HUDEP-2 (cell line): ENCODE results near the gene STN1.

ENCODE experiments used
- DNase-seq, 76 experiments: peaks; one replicate each; lab custom pipeline; 2025; ENCODE audit not compliant: unreplicated experiment in 76 of 76; lab: John Stamatoyannopoulos, UW

Gene STN1

DNA sequence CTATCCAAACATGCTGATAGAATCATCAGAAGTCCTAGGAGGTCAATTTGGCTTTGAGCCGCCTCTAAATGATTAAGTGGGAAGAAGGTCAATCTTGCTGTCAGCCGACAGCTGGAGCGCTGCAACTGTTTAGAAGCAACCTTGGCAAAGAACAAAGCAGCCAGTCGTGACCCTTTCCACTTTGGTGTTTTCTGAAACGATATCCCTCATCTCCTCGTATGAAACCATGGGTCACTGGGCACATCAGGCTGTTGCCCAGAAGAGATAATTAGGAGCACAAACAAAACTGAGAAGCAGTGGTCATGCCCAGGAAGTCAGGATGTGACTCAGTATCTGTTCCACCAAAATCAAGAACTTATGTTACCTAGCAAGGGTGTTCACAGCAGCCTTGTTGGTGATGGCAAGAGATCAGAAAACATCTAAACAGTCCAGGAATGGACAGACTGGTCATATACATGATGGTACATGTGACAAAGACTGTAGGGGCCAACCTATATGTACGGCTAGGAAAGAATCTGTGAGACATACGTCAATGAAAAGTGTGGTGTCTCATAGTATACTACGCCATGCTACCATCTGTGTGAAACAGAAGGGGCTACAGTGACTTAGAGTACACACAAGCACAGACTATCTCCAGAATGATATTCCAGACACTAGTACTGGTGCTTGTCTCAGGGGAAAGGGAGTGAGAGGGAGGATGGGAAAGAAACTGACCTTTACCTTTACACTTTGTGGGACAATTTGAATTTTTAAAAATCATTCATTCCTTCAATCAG is 22.4 kb downstream of the STN1 start:
- no peak for DNase-seq

DNA sequence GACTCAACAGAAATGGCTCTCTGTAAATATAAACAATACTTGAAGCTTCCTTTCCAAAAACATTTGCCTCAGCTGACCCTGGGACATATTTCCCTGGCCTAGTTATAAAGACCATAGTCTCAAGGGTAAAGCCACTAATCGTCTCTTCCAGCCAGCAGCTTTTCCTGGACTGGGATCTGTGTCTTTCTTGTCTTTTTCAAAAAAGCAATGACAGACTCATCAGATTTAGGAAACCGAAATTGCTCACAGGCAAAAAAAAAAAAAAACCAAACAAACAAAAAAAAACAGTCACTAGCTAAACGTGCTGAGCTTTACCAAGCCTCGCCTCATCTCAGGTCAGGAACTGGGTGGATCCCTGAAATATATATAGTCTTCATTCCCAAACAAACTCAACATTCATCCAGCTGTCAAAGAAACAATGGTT is 23.5 kb downstream of the STN1 start:
- DNase-seq = no peak

DNA sequence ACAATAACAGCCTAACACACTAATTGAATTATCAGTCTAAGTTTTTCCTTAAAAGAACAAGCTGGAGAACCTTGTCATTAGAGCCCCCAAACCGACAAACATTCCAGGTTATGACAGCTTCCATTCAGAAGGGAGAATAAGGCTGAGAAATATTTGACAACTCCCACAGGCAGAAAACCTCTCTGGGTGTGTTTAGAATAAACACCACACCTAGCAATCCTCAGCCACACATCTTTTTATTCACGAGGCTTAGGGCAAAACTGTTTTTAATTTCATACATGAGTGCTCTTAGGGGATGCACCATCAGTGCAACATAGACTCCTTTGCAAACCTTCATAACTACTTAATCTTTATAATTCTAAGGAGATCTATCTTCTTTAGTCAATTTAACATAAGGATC is 24.2 kb downstream of the STN1 start:
- no peak for DNase-seq

DNA sequence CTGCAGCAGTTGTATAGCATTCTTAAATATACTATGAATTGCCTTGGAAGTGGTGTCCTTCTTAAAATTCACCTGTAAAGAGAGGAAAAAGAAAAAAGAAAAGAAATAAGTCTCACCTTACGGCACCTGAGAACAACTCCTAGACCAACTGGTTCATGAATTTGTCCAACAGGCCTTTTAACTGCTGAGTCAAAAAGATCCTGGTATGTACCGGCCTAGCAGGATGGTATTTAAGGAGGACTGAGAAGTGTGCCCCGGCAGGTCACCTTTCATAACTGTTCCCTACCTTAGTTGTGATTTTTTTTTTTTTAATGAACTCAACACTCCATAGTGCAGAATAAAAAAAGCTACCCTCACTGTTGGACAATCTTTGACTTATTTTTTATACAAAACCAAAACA is 25.8 kb downstream of the STN1 start:
- DNase-seq = no peak

DNA sequence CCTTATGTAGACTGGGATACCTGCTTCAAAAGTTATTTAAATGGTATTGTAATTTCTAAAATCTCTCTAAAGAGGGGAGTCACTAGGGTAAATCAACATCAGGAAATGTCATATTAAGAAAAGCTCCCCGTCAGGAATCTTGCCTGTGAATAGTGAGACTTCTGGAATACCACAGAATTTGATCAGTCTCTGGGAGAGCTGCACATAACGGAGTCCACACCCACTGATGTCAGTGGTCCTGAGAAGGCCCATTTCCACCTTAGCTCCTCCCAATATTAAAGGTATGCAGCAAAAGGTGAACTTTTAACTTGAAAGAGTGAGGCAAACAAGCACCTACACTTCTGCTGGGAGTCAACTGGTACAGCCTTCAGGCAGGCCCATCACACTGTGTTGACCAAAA is 27.3 kb downstream of the STN1 start:
- no peak for DNase-seq

DNA sequence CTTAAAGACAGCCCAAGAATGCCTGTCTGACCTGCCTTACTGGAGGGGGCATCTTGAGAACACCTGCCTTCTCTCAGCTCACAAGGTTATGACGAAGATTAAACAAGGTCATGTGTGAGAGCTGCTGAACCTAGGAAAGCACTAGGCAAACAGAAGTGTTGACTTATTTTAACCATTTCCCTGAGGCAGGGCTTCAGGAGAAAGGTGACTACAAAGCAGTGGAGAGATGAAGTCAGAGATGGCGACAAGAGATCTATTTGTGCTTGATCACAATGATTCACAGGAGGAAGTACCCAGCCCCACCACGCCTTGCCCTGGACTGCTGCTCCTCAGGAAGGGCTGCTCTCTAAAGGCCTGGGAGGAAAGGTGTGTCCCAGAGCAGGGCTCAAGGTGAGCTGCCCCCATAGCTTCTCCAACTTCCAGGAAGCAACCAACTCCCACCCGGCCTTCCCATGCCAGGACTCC is 27.8 kb downstream of the STN1 start:
- DNase-seq = no peak

DNA sequence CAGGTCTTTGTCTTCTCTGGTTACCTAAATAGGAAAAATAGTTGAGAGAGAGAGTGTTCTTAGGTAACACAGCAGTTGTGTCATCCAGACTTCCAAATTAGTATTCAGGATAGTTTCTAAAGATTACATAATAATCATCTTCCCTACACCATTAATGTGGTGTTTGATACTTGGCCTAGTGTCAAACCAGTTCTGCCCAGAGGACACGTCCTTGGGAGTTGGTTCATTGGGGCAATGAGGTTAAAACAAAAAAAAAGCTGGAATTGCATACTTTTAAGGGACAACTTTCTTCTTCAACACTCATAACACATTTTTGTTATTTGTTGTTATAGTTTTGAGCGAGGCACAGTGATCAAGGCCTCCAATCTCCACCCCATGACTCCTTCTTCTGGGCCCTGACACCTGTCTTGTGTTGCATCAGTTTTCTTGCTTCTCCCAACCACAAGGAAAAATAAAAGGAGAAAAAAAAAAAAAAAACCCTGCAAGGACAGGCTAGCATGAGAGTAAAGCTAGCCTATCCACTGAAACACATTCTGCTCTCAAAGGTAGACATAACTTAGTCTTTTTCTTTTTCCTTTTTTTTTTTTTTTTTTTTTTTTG is 28.8 kb downstream of the STN1 start:
- DNase-seq = no peak

DNA sequence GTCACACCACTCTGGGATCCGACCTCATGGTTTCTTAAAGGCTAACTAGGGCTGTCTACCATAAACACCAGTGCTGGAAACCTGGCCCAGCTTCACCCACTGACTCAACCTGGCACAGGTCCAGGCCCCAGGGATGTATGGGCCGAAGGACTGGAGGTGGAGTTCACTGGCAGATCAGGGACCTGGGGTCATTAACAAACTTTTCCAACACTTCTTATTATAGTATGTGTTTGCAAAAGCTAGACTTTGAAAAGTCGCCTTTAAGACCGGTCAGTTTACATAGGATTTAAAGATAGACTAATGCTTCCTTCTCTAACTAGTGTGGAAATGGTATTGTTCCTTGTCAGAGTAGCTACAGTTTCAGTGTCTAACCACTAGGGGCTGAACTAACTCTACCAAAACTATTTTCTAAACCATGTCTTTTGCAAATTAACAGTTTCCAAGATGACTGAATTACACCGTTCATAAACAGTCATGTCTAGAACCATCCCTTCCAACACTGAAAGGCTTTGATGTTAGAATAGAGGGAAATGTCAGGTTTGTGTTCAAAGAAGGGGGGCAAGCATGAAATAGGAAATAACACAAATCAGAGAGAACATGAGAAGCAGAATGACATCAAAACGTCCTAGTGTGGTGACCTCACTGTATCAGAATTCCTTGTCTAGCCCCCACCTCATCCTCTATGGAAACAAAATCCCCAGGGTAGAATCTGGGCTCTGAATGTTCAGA is 29.7 kb downstream of the STN1 start:
- peak in 52 of 76 experiments; percentile 3 to 66 (median 36) for DNase-seq

DNA sequence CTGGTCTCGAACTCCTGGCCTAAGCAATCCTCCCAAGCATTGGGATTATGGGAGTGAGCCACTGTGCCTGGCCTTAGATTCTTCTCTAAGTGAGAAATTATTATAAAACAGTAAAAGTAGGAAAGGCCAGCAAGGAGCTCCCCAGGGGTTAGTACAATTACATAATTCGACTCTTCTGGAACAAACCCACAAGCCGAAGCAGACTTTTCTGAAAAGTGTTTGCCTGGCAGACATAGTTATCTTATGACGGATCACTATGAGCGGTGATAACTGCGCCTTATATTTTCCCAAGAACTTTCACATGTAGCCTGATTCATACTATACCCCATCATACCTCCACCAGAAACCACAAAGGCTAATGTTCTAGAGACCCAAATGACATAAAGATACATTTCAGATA is 32.4 kb downstream of the STN1 start:
- DNase-seq = no peak

DNA sequence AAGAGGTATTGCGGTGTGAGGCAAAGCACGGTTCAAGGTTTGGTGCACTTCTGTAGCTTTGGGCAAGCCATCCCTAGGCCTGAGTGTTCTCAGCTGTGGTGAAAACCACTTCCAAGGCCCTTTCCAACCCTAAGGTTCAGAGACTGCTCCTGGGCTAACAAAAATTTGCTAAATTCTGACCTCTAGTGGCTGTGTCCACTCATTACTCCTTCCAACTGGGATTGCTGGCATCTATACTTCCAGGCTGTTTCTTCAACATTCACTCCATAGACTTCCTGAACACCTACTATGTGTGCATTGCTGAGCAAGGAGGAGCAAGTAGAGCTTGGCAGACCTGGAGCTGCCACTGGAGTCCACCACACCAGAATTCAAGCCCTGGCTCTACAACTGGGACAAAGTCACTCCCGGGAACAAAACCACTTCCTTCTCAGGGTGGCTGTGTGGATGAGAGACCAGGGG is 33.3 kb downstream of the STN1 start:
- DNase-seq = peak in 29 of 76 experiments; percentile 4 to 61 (median 31)

DNA sequence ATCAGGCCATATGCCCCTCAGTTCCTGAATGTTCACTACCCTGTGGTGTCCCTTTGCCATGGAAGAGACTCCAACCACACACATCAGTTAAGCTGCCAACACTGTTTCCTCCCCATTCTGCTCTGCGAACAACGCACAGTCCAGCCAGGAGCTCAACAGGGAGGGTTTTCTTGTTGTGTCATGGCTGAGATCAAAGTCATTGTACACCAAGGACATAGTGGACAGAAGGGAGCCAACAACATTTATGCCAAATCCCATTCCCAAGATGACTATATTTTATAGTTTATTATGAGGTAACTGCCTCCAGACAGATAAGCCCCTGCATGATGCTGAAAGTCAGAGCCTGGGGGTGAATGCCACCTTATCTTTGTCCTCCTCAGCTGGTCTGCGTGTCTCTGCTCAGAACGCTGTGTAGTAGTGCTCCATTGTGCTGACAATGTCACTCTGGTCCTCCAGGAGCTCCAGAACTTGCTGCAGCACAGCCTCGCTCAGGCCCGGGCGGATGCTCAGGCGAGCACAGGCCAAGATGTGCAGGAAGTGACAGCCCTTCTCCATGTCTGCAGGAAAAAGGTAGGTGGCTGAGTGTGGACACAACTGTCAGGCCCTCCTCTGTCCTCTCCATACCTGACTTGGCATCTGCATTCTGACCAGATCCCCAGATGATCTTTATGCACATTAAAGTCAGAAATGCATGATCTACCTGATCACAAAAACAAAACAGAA is 35.5 kb downstream of the STN1 start:
- DNase-seq = no peak

DNA sequence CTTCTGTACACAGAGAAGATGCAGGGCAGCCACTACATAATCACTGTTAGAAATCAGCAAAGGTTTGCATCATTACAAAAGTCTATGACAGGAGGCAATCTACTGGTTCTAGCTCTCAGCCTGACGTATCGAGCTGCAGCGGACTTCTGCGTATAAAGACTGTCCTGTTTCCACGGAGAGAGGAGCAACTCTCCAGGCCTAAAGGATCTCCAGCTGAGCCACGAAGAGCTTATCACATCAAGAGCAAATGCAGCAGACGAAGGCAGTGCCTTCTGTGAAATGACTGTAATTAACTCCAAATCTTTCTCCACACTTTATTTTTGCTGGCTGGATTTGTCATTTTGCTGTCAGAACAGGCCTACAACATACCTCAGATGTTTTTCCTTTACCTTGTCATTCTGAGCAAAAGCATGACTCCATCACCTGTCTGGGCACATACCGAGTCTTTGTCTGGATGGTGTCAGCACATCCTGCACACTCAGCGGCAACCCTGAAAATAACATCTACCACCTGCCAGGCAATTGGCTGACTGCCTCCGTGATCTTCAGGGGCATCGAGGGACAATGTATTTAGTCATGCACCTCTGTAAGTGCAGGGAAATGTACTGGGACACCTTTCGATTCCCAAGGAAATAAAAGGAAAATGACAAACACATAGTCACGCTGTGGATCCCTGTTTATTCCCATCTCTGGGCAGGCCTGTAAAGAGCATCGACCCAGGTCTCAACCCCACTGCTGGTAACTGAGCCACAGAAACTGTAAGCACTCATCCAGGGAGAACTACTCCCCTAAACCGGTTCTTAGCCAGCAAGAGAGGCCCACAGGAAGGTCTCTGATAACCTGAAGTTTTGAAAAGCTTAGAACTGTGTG is 36.3 kb downstream of the STN1 start:
- DNase-seq = no peak

DNA sequence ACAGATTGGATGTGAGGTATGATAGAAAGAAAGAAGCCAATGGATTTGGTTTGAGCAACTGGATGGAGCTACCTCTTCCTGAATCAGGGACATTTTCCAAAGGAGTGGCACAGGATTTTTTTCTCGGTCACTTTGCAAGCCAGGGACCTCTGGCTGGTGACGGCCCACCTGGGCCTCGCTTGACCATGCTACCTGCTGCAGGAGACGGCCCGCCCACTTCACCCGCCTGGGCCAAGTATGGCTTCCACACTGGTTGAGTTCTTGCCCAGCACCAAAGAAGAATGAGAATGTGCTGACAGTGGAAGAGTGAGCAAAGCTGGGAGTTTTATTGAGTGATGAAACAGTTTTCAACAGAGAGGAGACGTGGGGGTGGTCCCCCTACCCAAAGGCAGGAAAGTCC is 38.2 kb downstream of the STN1 start:
- DNase-seq = no peak

DNA sequence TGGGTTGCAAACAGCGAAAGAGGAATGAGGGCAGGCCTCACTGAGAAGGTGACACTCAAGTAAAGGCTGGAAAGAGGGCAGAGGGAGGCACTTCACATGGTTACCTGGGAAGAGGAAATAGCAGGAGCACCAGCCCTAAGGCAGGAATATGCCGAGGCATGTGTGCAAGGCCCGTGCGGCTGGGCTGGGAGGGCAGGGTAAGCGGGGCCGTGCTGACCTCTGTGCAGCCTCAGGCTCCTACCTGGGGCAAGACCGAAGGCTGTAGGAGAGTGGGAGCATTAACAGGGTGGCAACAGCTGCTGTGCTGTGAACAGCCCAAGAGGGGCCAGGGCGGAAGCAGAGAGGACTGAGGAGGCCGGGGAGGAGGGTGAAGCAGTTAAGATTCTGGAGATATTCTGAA is 38.6 kb downstream of the STN1 start:
- DNase-seq = no peak

DNA sequence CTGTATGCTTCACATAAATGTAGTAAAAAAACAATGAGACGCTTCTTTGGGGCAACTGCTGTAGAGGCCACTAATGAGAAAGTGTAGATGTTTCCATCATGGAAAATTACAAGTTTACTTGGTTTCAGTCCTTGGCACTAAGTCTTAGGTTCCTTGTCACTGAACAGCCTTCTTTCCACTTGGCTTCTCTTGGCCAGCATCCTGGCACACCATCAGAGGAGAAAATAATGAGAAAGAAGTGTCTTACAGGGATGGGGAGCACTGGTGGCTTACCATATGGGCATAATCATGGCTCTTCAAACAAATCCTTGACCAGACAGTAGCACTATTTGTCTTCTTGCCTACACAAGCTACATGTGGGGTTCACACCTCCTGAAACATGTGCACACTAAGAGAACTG is 40.1 kb downstream of the STN1 start:
- no peak for DNase-seq

DNA sequence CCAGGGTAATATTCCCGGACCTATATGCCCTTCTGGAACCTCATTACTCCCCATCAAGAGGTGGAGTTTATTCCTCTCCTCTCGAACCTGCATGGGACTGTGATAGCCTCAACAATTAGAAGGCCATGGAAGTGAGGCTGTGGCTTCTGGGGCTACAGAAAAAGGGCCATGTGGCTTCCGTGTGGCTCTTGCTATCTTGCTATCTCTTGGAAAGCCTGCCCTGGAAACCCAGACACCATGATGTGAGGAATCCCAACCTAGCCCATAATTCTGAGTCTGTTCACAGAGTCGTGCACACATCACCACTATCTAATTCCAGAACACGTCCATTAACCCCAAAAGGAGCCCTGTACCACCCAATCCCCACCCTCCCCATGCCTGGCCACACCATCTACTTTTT is 41.8 kb downstream of the STN1 start:
- no peak for DNase-seq

DNA sequence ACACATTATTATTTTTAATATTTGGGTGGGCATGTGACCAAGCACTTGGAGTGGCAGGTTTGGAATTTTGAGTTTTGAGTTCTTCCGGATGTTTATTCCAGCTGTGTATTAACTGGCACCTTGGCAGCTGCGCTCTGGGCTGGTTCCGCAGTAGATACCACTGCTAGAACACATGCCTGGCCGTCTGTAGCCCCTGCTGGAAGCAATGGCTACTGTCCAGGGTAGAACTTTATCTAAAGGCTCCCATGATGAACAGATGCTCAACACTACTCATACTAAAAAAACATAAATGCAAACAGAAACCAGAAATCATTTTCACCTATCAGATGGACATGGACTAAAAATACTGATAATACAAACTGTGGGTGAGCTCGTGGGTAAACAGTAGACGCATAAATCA is 43.3 kb downstream of the STN1 start:
- DNase-seq = no peak

DNA sequence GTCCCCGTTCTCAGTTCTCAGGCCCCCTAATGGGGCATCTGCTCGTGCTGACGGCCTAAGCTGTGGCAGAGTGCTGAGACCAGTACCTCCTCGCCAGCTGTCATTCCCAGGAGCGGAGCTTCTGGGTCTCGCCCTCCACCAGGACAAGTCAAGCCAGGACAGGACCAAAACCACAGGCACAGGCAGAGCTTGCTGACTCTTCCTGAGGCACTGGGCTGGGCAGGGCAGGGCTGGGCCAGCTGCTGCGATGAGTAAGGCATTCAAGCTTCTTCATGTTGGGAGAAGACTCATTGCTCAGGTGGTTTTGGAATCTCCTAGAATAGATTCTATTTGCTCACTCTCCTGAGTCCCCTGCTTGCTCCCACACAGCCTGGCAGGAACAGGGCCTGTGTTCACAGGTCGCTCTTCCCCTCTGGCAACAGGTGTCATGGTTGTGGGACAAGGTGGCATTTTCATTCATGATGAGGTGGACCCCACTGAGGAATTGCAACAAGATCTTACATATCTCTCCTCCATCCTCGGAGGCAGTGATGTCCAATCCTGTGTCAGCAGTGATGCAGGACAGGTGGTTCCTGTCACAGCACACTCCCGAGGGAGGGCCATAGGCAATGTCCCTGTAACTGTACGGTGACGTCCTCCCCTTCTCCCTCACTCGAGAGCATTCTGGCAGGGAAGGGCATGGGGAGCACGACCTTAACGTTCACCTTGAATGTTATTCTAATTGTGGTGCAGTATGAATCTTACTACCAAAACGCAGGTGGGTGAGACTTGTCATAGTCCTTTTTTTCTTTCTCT is 45.6 kb downstream of the STN1 start:
- DNase-seq = no peak

DNA sequence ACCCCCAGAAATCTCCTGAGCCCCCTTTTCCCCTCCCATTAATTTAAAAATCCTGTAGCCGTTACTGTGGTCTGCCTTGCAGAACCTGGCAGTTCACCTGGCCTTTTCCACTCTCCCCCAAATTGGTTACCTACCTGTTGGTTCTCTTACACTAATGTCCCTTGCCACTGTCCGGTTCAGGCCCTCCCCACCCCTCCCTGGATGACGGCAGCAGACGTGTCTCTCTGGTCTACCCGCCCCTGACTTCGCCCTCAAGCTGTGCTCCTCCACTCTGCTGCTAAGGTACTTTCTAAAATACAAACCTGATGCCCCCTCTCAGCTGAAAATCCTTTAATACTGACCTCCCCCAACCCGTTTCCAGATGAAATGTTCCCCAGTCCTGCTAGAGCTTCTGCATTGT is 47.0 kb downstream of the STN1 start:
- DNase-seq = no peak
